HG03520 (cell line): ENCODE measurements around the gene BAHD1.

Experiments used
- ATAC-seq: cut with Tn5 transposase; IDR thresholded peaks from one replicate; pipeline ENCODE4 v1.9.1; 2021; ENCODE audit warnings: mild to moderate bottlenecking, moderate library complexity; ENCODE audit not compliant: unreplicated experiment

BAHD1 gene

DNA sequence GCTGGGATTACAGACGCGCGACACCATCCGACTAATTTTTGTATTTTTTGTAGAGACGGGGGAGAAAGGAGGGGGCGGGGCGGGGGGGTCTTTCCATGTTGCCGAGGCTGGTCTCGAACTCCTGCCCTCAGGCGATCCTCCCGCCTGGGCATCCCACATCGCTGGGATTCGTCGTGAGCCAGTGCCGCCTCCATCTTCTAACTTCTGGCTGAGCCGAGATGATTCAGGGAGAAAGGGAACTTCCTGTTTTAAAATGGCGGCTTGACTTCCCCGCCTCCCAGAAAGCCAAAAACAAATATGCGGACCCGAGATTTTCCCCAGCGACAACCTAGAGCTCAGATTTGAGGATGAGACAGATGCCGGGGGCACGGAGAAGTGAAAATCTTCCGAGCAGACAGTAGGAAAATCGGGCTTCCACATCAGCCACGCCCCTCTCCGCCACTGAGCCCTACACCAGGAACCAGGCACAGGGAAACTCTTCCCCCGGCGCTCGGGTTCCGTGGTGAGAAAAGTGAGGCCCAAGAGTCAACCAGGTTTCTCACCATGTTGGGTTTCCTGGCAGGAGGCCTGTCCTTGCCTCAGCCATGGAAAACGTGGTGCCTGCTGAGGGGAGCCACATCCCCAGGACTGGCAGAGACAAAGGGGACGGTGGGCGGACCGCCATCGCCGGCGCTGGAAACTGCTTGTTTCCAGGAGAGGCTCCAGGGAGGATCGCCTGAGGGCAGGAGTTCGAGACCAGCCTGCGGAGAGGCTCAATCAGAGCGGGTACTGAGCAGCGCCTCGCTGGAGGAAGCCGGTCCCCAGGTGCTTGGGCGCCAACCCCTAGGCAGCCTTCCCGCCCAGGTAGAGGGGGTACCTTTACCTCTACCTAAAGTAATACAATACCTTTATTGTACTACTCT is 48.8 kb downstream of the BAHD1 start:
- ATAC-seq, result no peak

DNA sequence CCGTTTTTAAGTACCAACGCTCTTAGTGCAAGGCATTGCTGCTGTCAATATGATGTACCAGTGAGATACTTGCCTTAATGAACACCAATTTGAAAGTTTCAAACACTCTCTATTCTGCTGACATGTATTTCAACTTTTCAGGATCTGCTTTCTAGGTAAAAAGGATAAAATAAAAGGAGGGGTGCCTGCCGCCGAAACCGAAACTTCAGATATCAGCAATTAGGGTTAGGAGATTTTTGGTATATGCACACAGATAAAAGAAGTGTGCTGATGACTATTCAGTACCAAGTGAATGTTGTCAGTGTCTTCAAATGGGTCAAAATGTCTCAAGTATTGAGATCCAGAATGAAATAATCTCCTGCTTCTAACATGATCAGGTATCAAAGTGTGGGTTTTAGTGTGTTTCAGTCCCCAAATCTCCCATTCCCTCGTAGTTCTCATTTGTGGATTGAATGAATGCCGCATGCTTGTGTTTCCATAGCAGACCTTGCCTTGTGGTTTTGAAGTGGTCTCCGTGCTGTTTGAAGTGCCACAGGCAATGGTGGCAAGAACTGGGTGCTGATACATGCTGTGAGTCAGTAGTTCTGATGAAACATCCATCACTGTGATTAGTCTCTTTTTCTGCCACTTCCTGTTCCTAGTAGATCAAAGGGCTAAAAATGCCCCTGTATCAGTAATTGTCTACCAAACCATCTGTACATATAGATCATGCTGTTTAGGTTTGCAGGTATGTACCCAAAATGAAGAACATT is 52.5 kb downstream of the BAHD1 start:
- ATAC-seq, result no peak

DNA sequence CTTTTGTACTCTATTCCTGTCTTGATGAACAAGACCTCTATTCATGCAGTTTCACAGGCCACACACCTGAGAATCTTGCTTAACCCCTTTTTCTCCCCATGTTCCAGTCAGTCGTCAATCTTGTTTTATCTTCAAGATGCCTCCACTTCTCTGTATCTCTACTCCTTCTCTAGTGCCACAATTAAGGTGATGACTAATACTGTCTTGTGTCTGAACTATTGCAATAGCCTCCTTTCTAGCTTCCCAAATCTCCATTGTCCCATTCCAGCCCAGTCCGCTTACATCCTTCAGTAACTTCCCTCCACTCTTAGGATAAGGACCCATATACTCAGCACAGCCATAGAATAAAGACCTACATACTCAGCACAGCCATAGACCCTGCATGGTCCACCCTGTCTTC is 54.8 kb downstream of the BAHD1 start:
- no peak for ATAC-seq

DNA sequence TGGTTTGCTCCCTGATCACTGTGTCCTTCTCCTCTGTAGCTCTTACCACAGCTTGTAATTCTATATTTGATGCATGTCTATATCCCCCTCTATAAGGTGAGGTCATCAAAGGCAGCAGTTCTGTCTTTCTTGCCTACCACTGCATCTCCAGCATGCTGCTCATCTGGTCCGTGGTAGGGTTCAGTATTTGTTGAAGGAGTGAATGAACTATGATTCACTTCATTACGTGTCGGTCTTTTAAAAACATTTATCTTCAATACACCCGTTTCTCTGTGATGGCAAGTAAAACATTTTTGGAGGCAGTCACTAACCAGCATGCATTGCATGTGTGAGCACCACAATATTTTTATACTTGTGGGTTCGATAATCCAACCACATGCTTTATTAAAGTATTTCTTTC is 57.7 kb downstream of the BAHD1 start:
- no peak for ATAC-seq

DNA sequence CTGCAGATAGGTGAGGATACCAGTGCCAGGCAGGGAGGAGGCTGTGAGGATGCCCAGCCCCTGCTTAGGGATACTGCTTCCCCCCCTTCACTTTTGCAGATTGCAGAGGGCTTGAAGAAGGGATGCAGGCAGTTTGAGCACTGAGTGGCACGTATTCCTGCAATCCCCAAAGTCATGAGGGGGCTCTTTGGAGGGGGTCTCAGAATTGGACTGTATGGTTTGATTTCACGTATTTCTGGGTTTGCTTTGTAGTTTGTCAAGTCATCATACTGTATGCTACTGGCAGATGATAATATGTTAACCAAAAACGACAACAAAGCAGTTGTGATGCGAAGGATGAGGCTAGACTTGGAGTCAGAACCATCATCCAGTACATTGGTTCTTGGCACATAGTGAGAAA is 58.1 kb downstream of the BAHD1 start:
- ATAC-seq, result no peak

DNA sequence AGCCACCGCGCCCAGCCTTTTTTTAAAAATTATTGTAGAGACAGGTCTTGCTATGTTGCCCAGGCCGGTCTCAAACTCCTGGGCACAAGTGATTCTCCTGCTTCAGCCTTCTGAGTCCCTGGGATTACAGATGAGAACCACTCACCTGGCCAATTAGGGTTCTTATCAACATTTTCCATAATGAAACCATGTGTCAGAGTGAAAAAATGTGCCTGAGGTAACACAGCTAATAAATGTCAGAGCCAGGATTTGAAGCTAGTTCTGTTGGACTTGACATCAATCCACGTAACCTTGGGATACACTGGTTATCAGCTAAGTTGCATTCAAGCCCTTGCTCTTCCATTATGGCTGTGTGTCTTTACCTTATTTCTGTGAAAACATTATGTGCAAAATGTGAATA is 59.2 kb downstream of the BAHD1 start:
- no peak for ATAC-seq

DNA sequence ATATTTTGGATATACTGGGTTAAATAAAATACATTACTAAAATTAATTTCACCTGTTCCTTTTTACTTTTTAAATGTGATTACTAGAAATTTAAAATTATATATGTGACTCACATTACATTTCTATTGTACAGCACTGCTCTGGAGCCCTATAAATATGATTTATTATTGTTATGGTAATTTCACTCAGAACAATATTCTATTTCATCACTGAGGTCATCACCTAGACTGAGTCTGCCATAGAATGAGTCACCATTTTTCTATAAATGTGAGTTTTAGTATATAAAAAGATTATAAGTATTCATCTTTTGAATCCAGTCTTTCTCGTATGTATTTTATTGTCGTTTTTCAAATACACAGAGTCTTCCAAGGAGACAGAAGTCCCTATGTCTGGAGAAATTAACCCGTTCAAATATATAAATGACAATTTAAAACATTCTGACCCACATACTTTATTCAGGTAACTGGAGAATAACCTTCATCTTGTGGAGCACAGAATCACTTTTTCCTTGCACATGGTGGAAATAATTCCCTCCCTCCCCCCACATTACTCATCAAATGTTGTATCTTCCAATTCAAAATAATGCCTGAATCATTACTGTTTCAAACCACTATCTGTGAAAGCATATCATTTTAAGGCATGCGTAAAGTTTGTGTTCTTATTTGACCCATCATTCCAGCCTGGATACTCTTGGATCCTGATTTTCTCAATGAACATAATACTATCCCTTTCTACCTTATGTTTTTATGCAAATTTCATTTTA is 60.0 kb downstream of the BAHD1 start:
- no peak for ATAC-seq

DNA sequence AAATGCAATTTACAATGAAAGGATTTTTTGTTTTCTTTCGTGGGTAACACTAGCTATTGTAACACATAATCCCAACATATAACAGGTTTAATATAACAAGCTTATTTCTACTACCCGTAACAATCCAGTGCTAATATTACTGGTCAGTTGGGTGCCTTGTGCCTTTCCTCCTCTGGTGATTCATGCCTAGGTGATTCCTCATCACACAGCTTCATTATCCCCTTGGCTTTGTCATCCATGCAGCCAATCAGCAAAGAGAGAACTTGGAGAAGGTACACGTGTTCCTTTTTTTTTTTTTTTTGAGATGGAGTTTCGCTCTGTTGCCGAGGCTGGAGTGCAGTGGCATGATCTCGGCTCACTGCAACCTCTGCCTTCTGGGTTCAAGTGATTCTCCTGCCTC is 60.7 kb downstream of the BAHD1 start:
- ATAC-seq, result no peak

DNA sequence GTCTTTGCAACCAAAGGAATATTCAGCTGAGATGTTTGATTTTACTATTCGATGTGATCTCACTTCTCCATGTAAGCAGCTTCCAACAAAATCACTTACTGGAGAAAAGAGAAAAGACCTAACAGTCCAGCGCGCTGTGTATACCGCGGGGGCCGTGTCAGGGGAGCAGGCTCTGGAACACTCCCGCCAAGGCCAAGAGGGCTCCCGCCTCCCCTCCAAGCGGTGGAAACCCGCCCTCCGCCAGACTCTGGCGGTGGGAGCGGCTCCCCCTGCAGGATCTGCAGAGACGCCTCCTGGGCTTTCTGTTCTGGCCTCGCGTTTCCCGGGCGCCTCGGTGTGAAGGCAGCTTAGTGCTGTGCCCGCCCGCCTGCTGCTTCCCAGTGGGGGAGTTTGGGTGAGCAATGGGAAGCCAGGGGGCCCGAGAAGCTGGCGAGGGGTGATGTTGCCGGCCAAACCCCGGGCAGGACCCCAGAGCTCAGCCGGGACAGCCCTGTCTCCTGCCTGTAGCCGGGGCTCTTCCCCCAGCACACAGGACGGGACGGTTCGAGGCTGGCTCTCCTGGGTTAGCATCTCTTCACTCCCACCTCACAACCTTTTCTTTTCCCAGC is 66.3 kb downstream of the BAHD1 start:
- ATAC-seq, result no peak

DNA sequence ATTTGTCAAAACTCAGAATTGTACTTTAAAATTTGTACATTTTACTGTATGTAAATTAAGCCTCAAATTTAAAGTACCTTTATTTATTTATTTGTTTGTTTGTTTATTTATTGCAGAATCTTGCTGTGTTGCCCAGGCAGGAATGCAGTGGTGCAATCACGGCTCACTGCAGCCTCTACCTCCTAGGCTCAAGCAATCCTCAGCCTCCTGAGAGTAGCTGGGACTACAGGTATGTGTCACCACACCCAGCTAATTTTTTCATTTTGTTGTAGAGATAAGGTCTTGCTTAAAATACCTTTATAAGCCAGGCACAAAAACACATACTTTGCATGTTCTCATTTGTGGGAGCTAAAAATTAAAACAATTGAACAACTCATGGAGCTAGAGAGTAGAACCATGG is 67.5 kb downstream of the BAHD1 start:
- ATAC-seq, result no peak

DNA sequence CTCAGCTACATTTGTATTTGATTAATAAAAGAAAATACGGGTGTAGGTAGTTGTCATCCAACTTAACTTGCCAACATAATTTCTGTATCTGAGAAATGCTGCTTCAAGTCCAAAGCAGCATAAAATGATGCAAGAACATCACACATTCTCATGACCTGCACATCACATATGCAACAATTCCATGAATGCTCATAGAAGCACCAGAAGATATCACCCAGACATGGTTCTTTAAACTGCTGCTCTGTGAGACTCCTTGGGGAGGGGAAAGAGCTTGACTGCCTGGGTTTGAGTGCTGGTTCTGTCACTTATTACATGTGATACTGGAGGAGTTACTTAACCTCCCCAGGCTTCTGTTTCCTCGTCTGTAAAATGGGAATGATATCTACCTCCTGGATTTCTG is 69.4 kb downstream of the BAHD1 start:
- ATAC-seq, result no peak

DNA sequence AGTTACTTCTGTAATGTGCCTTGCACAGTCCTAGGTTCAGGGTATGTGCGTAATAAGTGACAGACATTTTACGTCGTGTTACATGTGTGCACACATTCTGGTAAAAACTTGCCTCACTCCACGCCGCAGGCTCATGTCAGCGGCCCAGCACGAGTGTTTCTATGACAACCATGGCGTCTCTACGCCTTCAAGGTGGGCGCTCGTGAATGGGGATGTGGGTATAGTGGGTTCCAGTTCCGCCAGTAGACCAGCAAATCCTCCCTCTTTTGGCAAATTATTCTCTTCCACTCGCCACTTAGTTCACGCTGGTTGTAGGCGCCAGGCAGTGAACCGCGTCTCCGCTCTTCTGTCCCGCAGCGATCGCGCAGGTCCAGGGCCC is 70.3 kb downstream of the BAHD1 start:
- ATAC-seq, result no peak

DNA sequence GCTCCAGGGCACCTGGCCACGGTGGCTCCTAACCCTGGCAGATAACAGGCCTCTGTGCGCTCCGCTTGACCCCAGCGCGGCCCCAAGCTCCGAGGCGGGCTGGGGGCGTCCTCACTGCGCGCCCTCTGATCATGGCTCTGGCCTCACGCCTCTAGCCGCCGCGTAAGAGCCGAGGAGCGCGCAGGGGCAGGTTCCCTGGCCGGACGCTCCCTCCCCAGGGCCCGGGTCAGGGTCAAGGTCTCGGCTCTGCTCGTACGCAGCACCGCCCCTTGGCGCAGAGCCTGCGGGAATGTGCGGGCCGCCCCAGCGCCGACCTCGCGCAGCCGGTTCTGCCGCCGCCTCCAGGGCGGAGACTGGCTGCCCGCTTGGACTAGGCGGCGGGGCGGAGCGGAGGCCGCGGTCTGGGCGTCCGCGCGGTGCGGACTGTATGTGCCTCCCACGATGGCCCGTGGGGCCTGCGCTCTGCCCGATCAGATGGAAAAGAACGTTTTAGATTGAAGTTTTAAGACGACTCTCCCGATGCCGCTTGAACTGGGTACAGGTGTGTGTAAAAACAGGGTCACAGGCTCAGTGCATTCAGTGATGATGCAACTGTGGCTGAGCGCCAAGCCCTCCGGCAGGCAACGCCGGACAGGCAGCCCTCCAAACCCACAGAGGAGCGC is 70.8 kb downstream of the BAHD1 start:
- ATAC-seq, result no peak

DNA sequence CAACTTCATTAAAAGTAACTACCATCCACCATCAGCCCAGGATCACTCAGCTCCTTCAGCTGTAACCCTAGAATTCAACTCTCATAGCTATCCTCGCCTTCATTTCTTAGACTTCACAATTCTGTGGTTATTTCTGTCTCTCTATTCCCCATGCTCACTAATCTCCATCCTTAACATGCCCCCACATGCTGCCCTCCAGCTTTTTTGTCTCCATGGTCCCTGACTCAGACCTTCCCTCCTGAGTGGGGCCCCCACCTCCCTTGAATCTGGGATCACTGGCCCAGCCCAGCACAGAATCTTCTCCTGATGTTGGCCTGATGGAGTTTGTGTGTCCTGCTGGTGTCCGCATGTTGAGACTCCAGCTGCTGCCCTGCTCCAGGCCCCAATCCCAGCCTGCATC is 71.7 kb downstream of the BAHD1 start:
- no peak for ATAC-seq

DNA sequence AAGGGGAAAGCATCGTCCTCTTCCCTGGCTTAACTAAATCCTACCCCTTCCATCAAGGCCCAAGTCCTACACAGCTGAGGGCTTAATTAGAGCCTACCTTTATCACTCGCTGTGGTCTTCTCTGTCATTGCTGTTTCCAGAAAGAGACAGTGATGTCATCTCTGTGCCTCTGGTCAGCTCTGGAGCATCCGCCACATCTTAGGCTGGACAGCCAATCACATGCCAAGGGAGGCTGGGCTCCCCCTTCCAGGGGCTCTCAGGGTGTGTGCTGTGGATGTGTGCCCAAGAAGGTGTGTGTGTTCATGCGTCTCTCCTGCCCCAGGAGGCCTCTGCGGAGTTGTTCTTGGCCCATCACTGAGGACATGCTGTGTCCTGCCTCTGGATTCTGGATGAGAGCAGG is 72.9 kb downstream of the BAHD1 start:
- ATAC-seq, result no peak

DNA sequence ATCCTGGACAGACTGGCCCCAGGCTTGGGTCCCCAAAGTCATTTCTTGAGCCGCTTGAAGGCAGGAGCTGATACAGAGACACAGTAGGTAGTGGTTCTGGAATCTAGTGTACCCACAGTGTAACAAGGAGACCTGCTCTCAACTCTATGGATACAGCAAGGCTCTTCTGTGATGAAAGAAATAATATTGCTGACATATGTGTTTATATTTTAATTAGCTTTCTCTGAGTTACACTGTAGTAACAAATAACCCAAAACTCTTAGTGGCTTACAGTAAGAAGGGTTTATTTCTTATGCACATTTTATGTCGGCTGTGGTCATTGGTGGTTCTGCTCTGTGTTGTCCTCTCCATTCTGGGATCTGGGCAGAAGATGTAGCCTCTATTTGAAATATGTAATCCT is 75.6 kb downstream of the BAHD1 start:
- ATAC-seq, result no peak
